H9 (cell line): ENCODE measurements around the gene RHBDD2. TPM values are rescaled to one million over a fixed set of nuclear protein-coding genes. Genes with fewer than 3 reads are reported as not detected.
A peak's percentile ranks its signal among the peaks of the same experiment; 100 is the strongest.

Source experiments
- DNase-seq: peaks from one replicate; pipeline ENCODE4 v3.0.0-alpha.2; 2017
- H2AFZ ChIP-seq: one replicate; pipeline ENCODE4 v1.6.1; 2013; ENCODE audit warnings: mild to moderate bottlenecking, low read length, control low read depth, moderate library complexity
- H2AK5ac ChIP-seq: 2 replicates; pipeline ENCODE4 v1.6.1; 2013; ENCODE audit warnings: low read length, control low read depth, mixed read lengths; ENCODE audit not compliant: insufficient read length
- H2BK120ac ChIP-seq: one replicate; pipeline ENCODE4 v1.6.1; 2013; ENCODE audit warnings: low read depth, mild to moderate bottlenecking, low read length, control low read depth, inconsistent platforms; ENCODE audit not compliant: poor library complexity, severe bottlenecking
- H2BK12ac ChIP-seq: 2 replicates; pipeline ENCODE4 v1.6.1; 2013; ENCODE audit warnings: low read length, control low read depth, mixed read lengths, low read depth; ENCODE audit not compliant: insufficient read length
- H2BK15ac ChIP-seq: 2 replicates; pipeline ENCODE4 v1.6.1; 2013; ENCODE audit warnings: low read depth, low read length, control low read depth
- H2BK20ac ChIP-seq: one replicate; pipeline ENCODE4 v1.6.1; 2013; ENCODE audit warnings: low read depth, mild to moderate bottlenecking, low read length, control low read depth, inconsistent platforms; ENCODE audit not compliant: poor library complexity, severe bottlenecking
- H2BK5ac ChIP-seq: 2 replicates; pipeline ENCODE4 v1.6.1; 2013; ENCODE audit warnings: low read length, control low read depth, mixed read lengths; ENCODE audit not compliant: insufficient read length
- H3K14ac ChIP-seq: 2 replicates; pipeline ENCODE4 v1.6.1; 2013; ENCODE audit warnings: low read length, control low read depth; ENCODE audit not compliant: insufficient read depth
- H3K18ac ChIP-seq: 2 replicates; pipeline ENCODE4 v1.6.1; 2013; ENCODE audit warnings: low read depth, mild to moderate bottlenecking, mixed read lengths, low read length, control low read depth; ENCODE audit not compliant: insufficient read length
- H3K23ac ChIP-seq: 2 replicates; pipeline ENCODE4 v1.6.1; 2013; ENCODE audit warnings: low read length, control low read depth, mixed read lengths, low read depth; ENCODE audit not compliant: insufficient read length
- H3K23me2 ChIP-seq: 2 replicates; pipeline ENCODE4 v1.6.1; 2013; ENCODE audit warnings: low read depth, mild to moderate bottlenecking, mixed read lengths, low read length, control low read depth; ENCODE audit not compliant: insufficient read length, poor library complexity, severe bottlenecking
- H3K27ac ChIP-seq: 2 replicates; pipeline ENCODE4 v1.5.1; 2013; ENCODE audit warnings: low read length, control low read depth, mixed read lengths, low read depth; ENCODE audit not compliant: insufficient read length
- H3K27me3 ChIP-seq: 2 replicates; pipeline ENCODE4 v1.6.1; 2013; ENCODE audit warnings: low read length, control low read depth, inconsistent platforms; ENCODE audit not compliant: insufficient read depth
- H3K4ac ChIP-seq: 2 replicates; pipeline ENCODE4 v1.6.1; 2013; ENCODE audit warnings: low read depth, mild to moderate bottlenecking, control low read depth, inconsistent platforms, low read length, moderate library complexity
- H3K4me1 ChIP-seq: 2 replicates; pipeline ENCODE4 v1.6.1; 2013; ENCODE audit warnings: low read length, control low read depth, inconsistent platforms; ENCODE audit not compliant: insufficient read depth
- H3K4me2 ChIP-seq: 2 replicates; pipeline ENCODE4 v1.6.1; 2013; ENCODE audit warnings: low read length, control low read depth, mixed read lengths; ENCODE audit not compliant: insufficient read length, insufficient read depth
- H3K56ac ChIP-seq: 2 replicates; pipeline ENCODE4 v1.6.1; 2013; ENCODE audit warnings: low read depth, mild to moderate bottlenecking, mixed read lengths, low read length, control low read depth; ENCODE audit not compliant: insufficient read length
- H3K79me1 ChIP-seq: 2 replicates; pipeline ENCODE4 v1.6.1; 2013; ENCODE audit warnings: low read depth, mild to moderate bottlenecking, moderate library complexity, low read length, control low read depth, inconsistent platforms; ENCODE audit not compliant: insufficient read depth, poor library complexity, severe bottlenecking
- H3K79me2 ChIP-seq: 2 replicates; pipeline ENCODE4 v1.6.1; 2013; ENCODE audit warnings: low read length, control low read depth, inconsistent platforms; ENCODE audit not compliant: insufficient read depth
- H3K9ac ChIP-seq: 2 replicates; pipeline ENCODE4 v1.6.1; 2013; ENCODE audit warnings: low read length, control low read depth, mixed read lengths; ENCODE audit not compliant: insufficient read length; ENCODE audit errors: extremely low read depth
- H3K9me3 ChIP-seq: one replicate; pipeline ENCODE4 v1.6.1; 2013; ENCODE audit warnings: low read depth, low read length, inconsistent platforms; ENCODE audit not compliant: control insufficient read depth
- H3T11ph ChIP-seq: one replicate; pipeline ENCODE4 v1.6.1; 2013; ENCODE audit warnings: mild to moderate bottlenecking, low read length, control low read depth, inconsistent platforms
- H4K20me1 ChIP-seq: one replicate; pipeline ENCODE4 v1.6.1; 2013; ENCODE audit not compliant: control insufficient read depth, insufficient read length, insufficient read depth
- H4K5ac ChIP-seq: 2 replicates; pipeline ENCODE4 v1.6.1; 2013; ENCODE audit warnings: low read depth, mild to moderate bottlenecking, mixed read lengths, low read length, control low read depth; ENCODE audit not compliant: insufficient read length
- H4K8ac ChIP-seq: replicated peaks from 2 replicates; pipeline ENCODE4 v1.6.1; 2013; ENCODE audit warnings: low read length, control low read depth, mixed read lengths, low read depth; ENCODE audit not compliant: insufficient read length
- H4K91ac ChIP-seq: 2 replicates; pipeline ENCODE4 v1.6.1; 2013; ENCODE audit warnings: low read depth, mild to moderate bottlenecking, moderate library complexity, mixed read lengths, low read length, control low read depth; ENCODE audit not compliant: insufficient read length
- H3K27ac Mint-ChIP-seq, 3 experiments: 2 replicates in 2 of 3; 3 replicates in 1 of 3; pipeline ENCODE4 v1.8.0; 2020 to 2021; ENCODE audit warnings: mixed read lengths in 3 of 3, mild to moderate bottlenecking in 1 of 3, moderate library complexity in 1 of 3
- H3K27me3 Mint-ChIP-seq: 2 replicates; pipeline ENCODE4 v1.8.0; 2021; ENCODE audit warnings: low read depth, mild to moderate bottlenecking, moderate library complexity, mixed read lengths
- H3K36me3 Mint-ChIP-seq, 3 experiments: 2 replicates in 2 of 3; 3 replicates in 1 of 3; pipeline ENCODE4 v1.8.0; 2020 to 2021; ENCODE audit warnings: low read depth in 3 of 3, mixed read lengths in 3 of 3; ENCODE audit not compliant: insufficient read depth in 1 of 3
- H3K4me1 Mint-ChIP-seq, 2 experiments: 2 replicates each; pipeline ENCODE4 v1.8.0; 2020; ENCODE audit warnings: mixed read lengths in 2 of 2
- H3K4me3 Mint-ChIP-seq, 2 experiments: 2 replicates in 1 of 2; 3 replicates in 1 of 2; pipeline ENCODE4 v1.8.0; 2020 to 2021; ENCODE audit warnings: mild to moderate bottlenecking in 2 of 2, mixed read lengths in 2 of 2, moderate library complexity in 1 of 2
- H3K9me3 Mint-ChIP-seq, 2 experiments: 2 replicates in 1 of 2; 3 replicates in 1 of 2; pipeline ENCODE4 v1.8.0; 2020; ENCODE audit warnings: mild to moderate bottlenecking in 2 of 2, mixed read lengths in 2 of 2, moderate library complexity in 1 of 2
- CTCF ChIP-seq: fragments of 200-600 bp; sonication (generic); conservative IDR thresholded peaks from 3 replicates; pipeline ENCODE4 v1.8.0; 2021; ENCODE audit warnings: antibody characterized with exemption, mild to moderate bottlenecking
- WGBS: extraction: QIAGEN DNeasy Blood & Tissue Kit; methylation state at CpG from one replicate; pipeline ENCODE4 v1.1.7; 2013; ENCODE audit warnings: missing lambda C conversion rate, low lambda C conversion rate, mixed read lengths; ENCODE audit not compliant: insufficient read length; ENCODE audit errors: extremely low coverage; 5-methylcytosine and 5-hydroxymethylcytosine counted together
- total RNA-seq: library from RNA; stranded (reverse); gene quantifications from 2 replicates; pipeline ENCODE4 v1.2.1, GENCODE V29; 2021

Gene RHBDD2
- total RNA-seq, 1 experiment from 2014 or later = 30.0 TPM

GRCh38 chr7:75900617-75901315, 21.9 kb downstream of the RHBDD2 start:
- H3K14ac ChIP-seq = no peak overlapping the region
- no peak overlapping the region for H4K91ac ChIP-seq
- Mint-ChIP-seq H3K4me3 (no peak overlapping the region), H3K27me3 (peaks cover 4% of the 10 kb centered on the region), H3K9me3 (no peaks in the 10 kb centered on the region), H3K27ac (peak overlapping the region; percentile 35 to 97 (median 48); a peak in 4 of 7 replicates), H3K36me3 (no peaks in the 10 kb centered on the region), H3K4me1 (peaks cover 5 to 19% of the 10 kb centered on the region in 2 experiments)
- no peak for DNase-seq
- H3K56ac ChIP-seq = no peak overlapping the region
- no CpG with 5 or more reads among the region's 9 CpGs for WGBS
- H3K23me2 ChIP-seq = no peaks in the 10 kb centered on the region
- no peak overlapping the region for H4K5ac ChIP-seq
- H3K79me1 ChIP-seq = no peaks in the 10 kb centered on the region
- H2BK12ac ChIP-seq = no peak overlapping the region
- no peak overlapping the region for H3K23ac ChIP-seq
- H3K27me3 ChIP-seq = no peaks in the 10 kb centered on the region
- no peak overlapping the region for H2BK120ac ChIP-seq
- peaks cover 3% of the 10 kb centered on the region for H4K20me1 ChIP-seq
- H3K79me2 ChIP-seq = no peaks in the 10 kb centered on the region
- H2BK15ac ChIP-seq = no peak overlapping the region
- H3T11ph ChIP-seq = no peak overlapping the region
- H4K8ac ChIP-seq = no peak overlapping the region
- H3K27ac ChIP-seq = no peak overlapping the region
- H2BK20ac ChIP-seq = no peak overlapping the region
- TF ChIP-seq CTCF = no peak
- H3K4me2 ChIP-seq = no peak overlapping the region
- no peak overlapping the region for H3K9ac ChIP-seq
- no peak overlapping the region for H2BK5ac ChIP-seq
- no peak overlapping the region for H2AFZ ChIP-seq
- H3K18ac ChIP-seq = no peak overlapping the region
- no peak overlapping the region for H2AK5ac ChIP-seq
- no peak overlapping the region for H3K4ac ChIP-seq
- H3K9me3 ChIP-seq = no peaks in the 10 kb centered on the region
- peaks cover 1% of the 10 kb centered on the region; the same call in 1 of the 2 replicates for H3K4me1 ChIP-seq
